HG02759 (cell line): ENCODE measurements around the gene EFCAB11.

ENCODE experiments used
- ATAC-seq: cut with Tn5 transposase; IDR thresholded peaks from one replicate; pipeline ENCODE4 v1.9.1; 2021; ENCODE audit warnings: mild to moderate bottlenecking, moderate library complexity; ENCODE audit not compliant: unreplicated experiment

Gene EFCAB11

GRCh38 chr14:89827265-89827664 is 127.3 kb downstream of the EFCAB11 start:
- ATAC-seq, result no peak

- ATAC-seq, result no peak
Observed at GRCh38 chr14:89826596-89826995, 127.9 kb downstream of the EFCAB11 start.

DNA sequence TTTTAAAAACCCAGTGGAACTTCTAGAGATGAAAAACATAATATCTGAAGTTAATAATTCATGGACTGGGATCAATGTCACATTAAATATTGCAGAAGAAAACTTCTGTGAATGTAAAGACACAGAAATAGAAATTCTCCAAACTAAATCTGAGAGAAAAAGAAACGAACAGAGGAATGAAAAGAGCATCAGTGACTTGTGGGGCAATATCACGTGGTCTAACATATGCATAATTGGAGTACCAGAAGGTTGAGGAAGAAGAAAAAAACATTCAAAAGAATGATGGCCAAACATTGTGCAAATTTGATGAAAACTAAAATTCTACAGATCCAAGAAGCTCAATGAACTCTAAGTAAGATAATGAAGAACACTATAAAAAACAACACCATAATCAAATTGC is 130.8 kb downstream of the EFCAB11 start:
- no peak for ATAC-seq

DNA sequence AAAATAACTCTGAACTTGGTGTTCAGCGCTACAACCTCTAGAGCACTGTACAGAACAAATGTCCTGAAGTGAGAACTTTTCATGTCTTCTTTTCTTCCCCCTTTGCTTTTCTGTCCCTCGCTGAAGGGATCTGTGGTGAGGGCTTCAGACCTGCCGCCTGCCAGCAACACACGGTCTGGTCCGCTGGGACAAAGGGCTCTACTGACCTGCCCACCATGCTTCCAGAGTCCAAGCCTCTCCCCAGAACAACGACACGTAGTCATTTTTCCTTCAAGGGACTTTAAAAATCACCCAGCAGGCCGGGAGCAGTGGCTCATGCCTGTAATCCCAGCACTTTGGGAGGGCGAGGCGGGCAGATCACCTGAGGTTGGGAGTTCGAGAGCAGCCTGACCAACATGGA is 140.4 kb downstream of the EFCAB11 start:
- ATAC-seq, result no peak

GRCh38 chr14:89813617-89814031 is 140.9 kb downstream of the EFCAB11 start:
- no peak for ATAC-seq

- ATAC-seq, result no peak
Observed at GRCh38 chr14:89811954-89812575, 142.5 kb downstream of the EFCAB11 start.

DNA sequence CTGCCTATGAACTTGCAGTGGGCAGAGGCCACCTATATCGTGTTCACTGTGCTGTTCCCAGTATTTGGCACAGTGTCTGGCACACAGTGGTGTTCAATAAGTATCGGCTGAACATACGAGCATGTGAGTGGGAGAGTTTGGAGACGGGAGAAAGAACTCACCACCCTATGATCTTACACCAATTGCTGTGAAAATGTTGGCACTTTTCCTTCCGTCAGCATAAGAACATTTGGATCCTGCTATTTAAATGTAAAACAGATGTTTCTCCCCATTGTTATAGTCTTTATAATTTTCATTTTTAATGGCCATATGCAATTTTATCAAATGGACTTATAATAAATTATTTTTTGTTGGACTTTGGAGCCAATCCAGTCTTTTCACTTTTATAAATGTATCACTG is 144.4 kb downstream of the EFCAB11 start:
- no peak for ATAC-seq

DNA sequence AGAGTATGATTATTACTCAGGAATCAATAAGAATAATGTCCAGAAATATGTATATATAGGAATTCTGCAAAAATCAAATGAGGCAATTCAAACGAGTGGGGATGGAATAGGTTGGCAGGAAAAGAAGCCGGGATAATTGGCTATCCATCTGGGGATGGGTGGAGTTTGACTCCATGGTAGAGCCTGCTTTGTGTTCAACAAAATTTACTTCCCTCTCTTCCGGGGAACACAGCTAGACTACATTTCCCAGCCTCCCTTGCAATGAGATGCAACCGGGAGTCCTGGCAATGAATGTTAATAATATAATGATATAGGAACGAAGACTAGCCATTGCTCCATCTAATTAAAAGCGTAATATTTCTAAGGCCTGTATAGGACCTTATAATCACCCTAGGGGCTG is 146.6 kb downstream of the EFCAB11 start:
- ATAC-seq, result no peak

- no peak for ATAC-seq
Observed at GRCh38 chr14:89807151-89807550, 147.4 kb downstream of the EFCAB11 start.

- no peak for ATAC-seq
Observed at GRCh38 chr14:89806451-89806850, 148.1 kb downstream of the EFCAB11 start.

DNA sequence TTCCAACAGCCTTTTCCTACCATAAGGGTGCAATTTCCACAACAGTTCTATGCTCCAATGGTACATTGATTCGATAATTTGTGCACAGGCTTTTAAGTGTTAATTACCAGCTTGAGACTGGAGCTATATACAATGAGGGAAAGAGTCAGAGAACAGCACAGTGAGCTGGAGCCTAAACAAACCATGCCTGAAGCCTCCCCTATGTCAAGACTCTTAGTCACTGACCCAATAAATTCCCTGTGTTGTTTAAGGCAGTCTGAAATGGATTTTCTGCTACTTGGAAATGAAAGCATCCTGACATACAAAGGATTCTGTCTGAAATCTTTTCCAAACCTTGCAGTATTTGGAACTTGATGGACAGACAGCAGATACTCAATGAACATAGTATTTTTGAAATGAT is 149.0 kb downstream of the EFCAB11 start:
- no peak for ATAC-seq

DNA sequence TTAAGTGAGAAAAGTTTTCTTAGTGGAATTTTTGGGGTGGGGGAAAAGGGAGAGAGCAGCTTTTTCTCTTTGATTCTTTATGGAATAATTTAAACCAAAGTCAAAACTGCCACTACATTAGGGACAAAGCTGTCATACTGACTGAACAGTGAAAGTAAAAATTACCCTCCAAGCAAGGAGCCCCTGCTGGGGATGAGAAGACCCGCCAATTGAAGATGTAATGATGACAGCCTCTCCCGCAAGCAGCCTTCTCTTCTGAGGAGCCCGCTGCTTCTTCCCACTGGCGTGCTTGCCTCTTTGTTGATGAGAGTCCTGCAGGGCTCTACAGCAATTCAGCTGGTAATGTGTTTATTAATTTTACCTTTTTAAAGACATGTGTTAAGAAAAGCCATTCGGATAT is 151.0 kb downstream of the EFCAB11 start:
- no peak for ATAC-seq

DNA sequence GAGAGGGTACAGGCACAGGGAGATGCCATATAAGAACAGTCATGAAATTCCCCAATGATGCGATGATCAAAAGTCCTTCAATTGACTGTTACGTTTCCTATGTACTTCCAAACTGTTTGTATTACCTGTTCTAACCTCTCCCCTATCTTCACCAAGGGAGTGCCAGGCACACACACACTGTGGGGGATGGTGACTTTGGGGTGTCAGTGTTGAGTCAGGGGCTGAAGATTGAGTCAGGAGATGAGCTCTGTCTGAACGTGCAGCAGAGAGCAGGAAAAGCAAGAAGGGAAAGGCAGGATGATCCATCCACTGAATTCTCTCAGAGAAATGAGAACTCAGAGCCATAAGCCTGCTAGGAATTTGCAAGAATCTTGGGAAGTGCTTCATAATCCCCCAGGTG is 153.4 kb downstream of the EFCAB11 start:
- ATAC-seq, result no peak

- no peak for ATAC-seq
Observed at GRCh38 chr14:89798212-89798773, 156.2 kb downstream of the EFCAB11 start.

GRCh38 chr14:89797148-89797547 is 157.4 kb downstream of the EFCAB11 start:
- ATAC-seq, result no peak

DNA sequence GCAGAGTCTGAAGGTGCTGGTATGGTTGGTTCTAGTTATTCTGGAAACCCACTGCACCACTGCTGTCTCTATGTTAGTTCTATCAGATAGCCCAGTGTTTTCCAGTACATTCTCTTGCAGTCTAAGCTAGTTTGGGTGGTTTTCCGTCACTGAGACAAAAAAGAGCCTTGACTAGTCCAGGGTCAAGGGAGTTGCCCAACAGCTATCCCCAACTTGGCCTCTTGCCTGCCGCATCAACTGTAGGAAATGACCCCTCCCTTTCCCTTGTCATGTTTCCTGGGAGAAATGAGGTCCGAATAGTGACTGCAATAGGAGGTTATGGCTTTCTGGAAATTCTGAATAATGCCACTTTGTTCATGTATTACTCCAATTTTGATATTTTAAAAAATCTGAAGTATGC is 160.4 kb downstream of the EFCAB11 start:
- ATAC-seq, result no peak

- ATAC-seq, result no peak
Observed at GRCh38 chr14:89793367-89793716, 161.2 kb downstream of the EFCAB11 start.

DNA sequence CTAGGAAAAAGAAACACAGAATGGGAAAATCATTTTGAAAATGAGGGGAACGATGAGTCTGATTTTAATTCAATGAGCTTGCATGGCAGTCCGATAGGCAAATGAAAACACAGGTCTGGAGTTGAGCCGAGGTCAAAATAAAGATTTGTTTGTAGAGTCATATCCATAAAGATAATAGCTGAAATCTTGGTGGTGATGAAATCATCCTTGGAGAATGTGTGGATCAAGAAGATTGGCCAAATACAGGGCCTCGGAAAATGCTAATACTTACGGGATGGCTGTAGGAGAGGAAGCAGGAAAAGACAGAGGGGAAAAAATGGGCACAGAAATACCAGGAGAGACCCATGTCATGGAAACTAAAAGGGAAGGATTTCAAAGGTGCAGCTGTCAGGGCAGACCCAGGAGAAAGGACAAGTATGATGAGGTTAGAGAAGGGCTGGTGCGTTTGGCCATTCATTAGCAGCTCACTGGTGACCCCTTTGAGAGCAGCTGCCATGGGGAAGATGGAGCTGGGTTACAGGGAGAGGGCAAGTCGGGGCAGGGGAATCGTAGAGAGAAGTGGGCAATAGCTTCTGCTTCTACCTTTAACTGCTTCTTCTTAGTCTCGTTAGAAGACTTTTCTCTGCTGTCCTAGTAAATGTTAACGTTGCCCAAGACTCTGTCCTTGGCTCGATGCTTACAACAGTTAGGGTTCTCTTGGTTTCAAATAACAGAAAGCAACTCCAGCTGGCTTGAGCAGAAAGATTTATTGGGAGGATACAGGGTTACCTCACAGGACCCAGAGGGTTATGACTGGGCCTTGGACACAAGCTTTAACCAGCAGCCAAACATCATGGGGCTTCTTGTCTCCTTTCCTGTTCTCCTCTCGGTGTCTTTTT is 161.8 kb downstream of the EFCAB11 start:
- no peak for ATAC-seq

DNA sequence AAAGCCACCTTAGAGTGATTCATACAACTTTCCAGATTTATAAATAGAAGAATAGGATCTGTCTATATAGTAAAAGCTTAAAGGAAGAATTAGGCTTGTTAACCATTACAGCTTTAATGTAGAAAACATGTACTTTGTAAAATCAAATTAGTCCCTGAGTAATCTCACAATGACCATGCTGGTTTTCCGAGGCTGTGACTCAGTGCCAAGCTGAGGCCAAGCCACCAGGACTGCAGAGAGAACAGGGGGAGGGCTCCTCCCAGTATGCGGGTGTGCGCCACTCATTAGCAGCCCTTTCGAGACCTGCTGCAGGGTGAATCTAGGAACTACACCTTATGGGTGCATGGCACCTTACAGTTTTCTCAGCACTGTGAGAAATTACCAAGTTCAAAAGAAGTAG is 167.0 kb downstream of the EFCAB11 start:
- ATAC-seq, result no peak

DNA sequence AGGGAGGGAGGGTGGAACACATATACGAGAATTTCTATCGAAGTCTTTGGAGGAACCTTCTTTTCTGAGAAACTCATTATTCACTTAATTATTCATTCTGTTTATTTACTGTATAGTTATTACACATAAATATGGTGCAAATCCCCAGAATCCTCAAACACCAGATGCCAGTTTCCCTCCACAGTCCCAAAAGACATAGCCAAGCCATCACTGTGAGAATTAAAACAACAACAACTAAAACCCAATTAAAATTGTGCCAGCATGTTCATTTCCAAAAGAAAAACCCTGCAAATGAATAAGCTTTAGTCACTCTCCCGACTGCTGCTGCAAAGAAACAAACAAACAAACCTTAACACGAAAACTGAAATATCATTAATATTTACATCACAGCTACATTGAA is 173.5 kb downstream of the EFCAB11 start:
- ATAC-seq, result no peak

GRCh38 chr14:89779707-89780106 is 174.8 kb downstream of the EFCAB11 start:
- no peak for ATAC-seq

- no peak for ATAC-seq
Observed at GRCh38 chr14:89775946-89776345, 178.6 kb downstream of the EFCAB11 start.
